Ascending aorta (tissue), 2 donors: ENCODE data around the gene NODAL. TPM values are rescaled to one million over a fixed set of nuclear protein-coding genes. Genes with fewer than 3 reads are reported as not detected.

Experiments
- DNase-seq, 2 donors: peaks; one replicate each; pipeline ENCODE4 v3.0.0-alpha.2; 2019; ENCODE audit warnings: low spot score in 2 of 2
- H3K27ac ChIP-seq, 2 donors: fragments of 200-600 bp; sonication (generic); one replicate each; pipeline ENCODE4 v1.5.1; 2016 to 2017; ENCODE audit warnings: mild to moderate bottlenecking in 1 of 2
- H3K27me3 ChIP-seq: fragments of 200-600 bp; sonication (generic); one replicate; pipeline ENCODE4 v1.5.1; 2017
- H3K36me3 ChIP-seq, 2 donors: fragments of 200-600 bp; sonication (generic); one replicate each; pipeline ENCODE4 v1.5.1; 2016
- H3K4me1 ChIP-seq, 2 donors: fragments of 200-600 bp; sonication (generic); one replicate each; pipeline ENCODE4 v1.5.1; 2016 to 2017; ENCODE audit warnings: mild to moderate bottlenecking in 1 of 2
- H3K4me3 ChIP-seq, 2 donors: fragments of 200-600 bp; sonication (generic); one replicate each; pipeline ENCODE4 v1.5.1; 2016 to 2017; ENCODE audit warnings: mild to moderate bottlenecking in 1 of 2
- H3K9me3 ChIP-seq, 2 donors: fragments of 200-600 bp; sonication (generic); one replicate each; pipeline ENCODE4 v1.5.1; 2016
- CTCF ChIP-seq, 3 experiments: fragments of 200-600 bp in 2 of 3; fragments of 450-650 bp in 1 of 3; sonication (generic) in 2 of 3; IDR thresholded peaks; one replicate each; pipeline ENCODE4 v1.5.1; 2016 to 2019; ENCODE audit warnings: antibody characterized with exemption in 3 of 3, mild to moderate bottlenecking in 1 of 3, moderate library complexity in 1 of 3
- intact Hi-C: fragments of 100-400 bp; cut with DNase I; formaldehyde crosslinking; loops from one replicate; pipeline ENCODE4 v1.15.1; 2023
- total RNA-seq: library from RNA; depleted of rRNA; stranded (reverse); fragments of >200 nt; gene quantifications from one replicate; pipeline ENCODE4 v1.1.0, GENCODE V29; 2016

The NODAL gene
- total RNA-seq, 1 donor from 2014 or later: not detected

- Histone ChIP-seq H3K27me3 (no peaks in the 10 kb centered on the region), H3K9me3 (no peaks in the 10 kb centered on the region), H3K4me3 (no peak overlapping the region), H3K4me1 (peaks cover 21 to 38% of the 10 kb centered on the region in 2 donors), H3K36me3 (no peaks in the 10 kb centered on the region), H3K27ac (peak overlapping the region; percentile 64 to 79)
- TF ChIP-seq CTCF (IDR thresholded peaks at IDR 0.05): peak in 1 of 3 experiments; percentile 22
- intact Hi-C loops: no loop called here
- DNase-seq: peak in 1 of 2 donors; percentile 83
Observed at GRCh38 chr10:70481831-70482530, 40.5 kb upstream of the NODAL start.

- intact Hi-C loops: no loop called here
- DNase-seq: no peak
- H3K27me3 ChIP-seq: no peaks in the 10 kb centered on the region
- H3K36me3 ChIP-seq: no peaks in the 10 kb centered on the region
- H3K9me3 ChIP-seq: no peaks in the 10 kb centered on the region
- no peak overlapping the region for H3K4me3 ChIP-seq
- H3K4me1 ChIP-seq: peaks cover 21 to 38% of the 10 kb centered on the region in 2 donors
- no peak for TF ChIP-seq CTCF (IDR thresholded peaks at IDR 0.05)
- H3K27ac ChIP-seq: peak overlapping the region in 1 of 2 donors; percentile 79
Observed at GRCh38 chr10:70481105-70481504, 39.6 kb upstream of the NODAL start.

GRCh38 chr10:70480239-70480861, 38.9 kb upstream of the NODAL start:
- intact Hi-C loops: no loop called here
- Histone ChIP-seq H3K4me3 (peak overlapping the region in 1 of 2 donors; percentile 86), H3K27me3 (no peaks in the 10 kb centered on the region), H3K27ac (peak overlapping the region; percentile 81 to 85), H3K9me3 (no peaks in the 10 kb centered on the region), H3K4me1 (peaks cover 21 to 38% of the 10 kb centered on the region in 2 donors), H3K36me3 (no peaks in the 10 kb centered on the region)
- DNase-seq: no peak
- no peak for TF ChIP-seq CTCF (IDR thresholded peaks at IDR 0.05)

- no peaks in the 10 kb centered on the region for H3K36me3 ChIP-seq
- peak overlapping the region; percentile 69 to 86 for H3K4me3 ChIP-seq
- intact Hi-C loops: loop anchor here (2.0 to 5.0 kb wide), 2 partner anchors 21 to 338 kb away; partner anchors contain the start of gene SGPL1
- H3K4me1 ChIP-seq: peaks cover 21 to 38% of the 10 kb centered on the region in 2 donors
- H3K9me3 ChIP-seq: no peaks in the 10 kb centered on the region
- no peak for TF ChIP-seq CTCF (IDR thresholded peaks at IDR 0.05)
- H3K27me3 ChIP-seq: no peaks in the 10 kb centered on the region
- H3K27ac ChIP-seq: peak overlapping the region; percentile 81 to 85
- DNase-seq: no peak
Observed at GRCh38 chr10:70479626-70480238, 38.3 kb upstream of the NODAL start.

- TF ChIP-seq CTCF (IDR thresholded peaks at IDR 0.05): no peak
- intact Hi-C loops: loop anchor here (2.0 to 5.0 kb wide), 2 partner anchors 20 to 338 kb away; partner anchors contain the start of gene SGPL1
- no peaks in the 10 kb centered on the region for H3K27me3 ChIP-seq
- H3K4me1 ChIP-seq: peaks cover 21 to 38% of the 10 kb centered on the region in 2 donors
- H3K4me3 ChIP-seq: peak overlapping the region; percentile 69 to 86
- no peaks in the 10 kb centered on the region for H3K36me3 ChIP-seq
- peak overlapping the region; percentile 81 to 85 for H3K27ac ChIP-seq
- no peaks in the 10 kb centered on the region for H3K9me3 ChIP-seq
- DNase-seq: no peak
Observed at GRCh38 chr10:70479165-70479581, 37.7 kb upstream of the NODAL start.
